GM12878 (cell line): Measurements from ENCODE around the gene ADAM23. TPM values are rescaled to one million over a fixed set of nuclear protein-coding genes. Genes with fewer than 3 reads are reported as not detected.

Experiments used
- ATAC-seq: fragments of 200-7000 bp; cut with Tn5 transposase; 3 replicates; pipeline ENCODE4 v1.9.1; 2020; ENCODE audit warnings: mild to moderate bottlenecking, moderate library complexity
- BruUV-seq: library from RNA; stranded (reverse); fragments of 400-500 nt; replicated peaks from 2 replicates; lab custom pipeline; 2021; lab: Mats Ljungman, UMichigan
- CTCF ChIA-PET: fragments of 300-600 bp; sonication (Branson Sonifier 250); formaldehyde crosslinking; extraction: SDS; loops from one replicate; lab custom pipeline; 2021; ENCODE audit warnings: inconsistent platforms; lab: Yijun Ruan, JAX
- POLR2A ChIA-PET: fragments of 350-600 bp; formaldehyde crosslinking; extraction: SDS; loops from one replicate; lab custom pipeline; 2021; ENCODE audit warnings: inconsistent platforms; lab: Charles Lee
- RAD21 ChIA-PET: fragments of 300-600 bp; sonication (Branson Sonifier 250); formaldehyde crosslinking; loops from one replicate; lab custom pipeline; 2023; ENCODE audit warnings: antibody characterized with exemption; ENCODE audit not compliant: unreplicated experiment; lab: Charles Lee
- SMC1A ChIA-PET: fragments of 300-600 bp; sonication (Branson Sonifier 250); formaldehyde crosslinking; loops from one replicate; lab custom pipeline; 2023; ENCODE audit not compliant: unreplicated experiment, uncharacterized antibody; lab: Charles Lee
- DNase-seq: peaks from one replicate; pipeline ENCODE4 v3.0.0-alpha.2; 2011; ENCODE audit warnings: low read depth, low spot score
- FAIRE-seq: peaks from 3 replicates; lab custom pipeline; 2011; peaks lifted over from hg19 to GRCh38; lab: Jason Lieb, UNC
- H2AFZ ChIP-seq: 2 replicates; pipeline ENCODE4 v1.6.0; 2011; ENCODE audit warnings: low read depth, low read length, control low read depth; ENCODE audit not compliant: control insufficient read depth
- H3K27ac ChIP-seq: 2 replicates; pipeline ENCODE4 v1.5.1; 2011; ENCODE audit warnings: control low read depth; ENCODE audit not compliant: control insufficient read depth, insufficient read depth
- H3K27me3 ChIP-seq, 2 experiments: replicated peaks in 1 of 2; 2 replicates each; pipeline versions ENCODE4 v1.6.0 to v1.6.1; 2011; ENCODE audit warnings: low read length in 1 of 2; ENCODE audit not compliant: control insufficient read depth in 2 of 2, insufficient read depth in 2 of 2
- H3K36me3 ChIP-seq, 2 experiments: 2 replicates each; pipeline ENCODE4 v1.5.1; 2011; ENCODE audit warnings: low read length in 1 of 2; ENCODE audit not compliant: control insufficient read depth in 2 of 2, insufficient read depth in 2 of 2
- H3K4me1 ChIP-seq: 2 replicates; pipeline ENCODE4 v1.6.1; 2011; ENCODE audit warnings: mild to moderate bottlenecking, low read length, moderate library complexity, mixed read lengths; ENCODE audit not compliant: control insufficient read depth, insufficient read depth
- H3K4me2 ChIP-seq: 2 replicates; pipeline ENCODE4 v1.6.0; 2011; ENCODE audit warnings: control low read depth; ENCODE audit not compliant: control insufficient read depth, insufficient read depth
- H3K4me3 ChIP-seq: fragments of 200-600 bp; sonication (generic); 2 replicates; pipeline ENCODE4 v1.5.1; 2016
- H3K79me2 ChIP-seq: 2 replicates; pipeline ENCODE4 v1.6.0; 2011; ENCODE audit warnings: low read length; ENCODE audit not compliant: control insufficient read depth, insufficient read depth
- H3K9ac ChIP-seq: 2 replicates; pipeline ENCODE4 v1.8.0; 2011; ENCODE audit warnings: low read length, control low read depth, mixed read lengths; ENCODE audit not compliant: control insufficient read depth, insufficient read depth
- H3K9me3 ChIP-seq: replicated peaks from 3 replicates; pipeline ENCODE4 v1.5.1; 2011; ENCODE audit warnings: mild to moderate bottlenecking, low read length; ENCODE audit not compliant: control insufficient read depth, insufficient read depth
- H4K20me1 ChIP-seq: 2 replicates; pipeline ENCODE4 v1.6.0; 2011; ENCODE audit not compliant: control insufficient read depth, insufficient read depth
- BMI1 ChIP-seq: fragments of 450-650 bp; IDR thresholded peaks from 2 replicates; pipeline ENCODE4 v1.6.1; 2016; ENCODE audit warnings: mild to moderate bottlenecking, moderate library complexity, borderline replicate concordance
- CBFB ChIP-seq: IDR thresholded peaks from 2 replicates; pipeline ENCODE4 v1.6.1; 2016; ENCODE audit warnings: antibody characterized with exemption, low read depth
- CREB1 ChIP-seq: IDR thresholded peaks from 2 replicates; pipeline ENCODE4 v1.6.1; 2012; ENCODE audit warnings: low read depth, mild to moderate bottlenecking, inconsistent platforms
- ESRRA ChIP-seq: IDR thresholded peaks from 2 replicates; pipeline ENCODE4 v1.6.1; 2012; ENCODE audit warnings: mild to moderate bottlenecking, low read length, improper control_type of control experiment
- HDAC6 ChIP-seq: fragments of 200-600 bp; sonication (generic); IDR thresholded peaks from one replicate; pipeline ENCODE4 v1.8.0; 2017; ENCODE audit warnings: antibody characterized with exemption; ENCODE audit not compliant: unreplicated experiment
- HDGF ChIP-seq: fragments of 450-650 bp; IDR thresholded peaks from 2 replicates; pipeline ENCODE4 v1.6.1; 2016; ENCODE audit warnings: antibody characterized with exemption
- IRF4 ChIP-seq: IDR thresholded peaks from 2 replicates; pipeline ENCODE4 v1.6.1; 2011; ENCODE audit warnings: low read depth, low read length
- NBN ChIP-seq: fragments of 450-650 bp; IDR thresholded peaks from 2 replicates; pipeline ENCODE4 v1.6.1; 2016
- PAX5 ChIP-seq: IDR thresholded peaks from 2 replicates; pipeline ENCODE4 v1.6.1; 2011; ENCODE audit warnings: low read depth, low read length, borderline replicate concordance
- POLR2A ChIP-seq: IDR thresholded peaks from 2 replicates; pipeline ENCODE4 v1.6.1; 2011; ENCODE audit warnings: low read depth, mild to moderate bottlenecking, low read length
- RB1 ChIP-seq: fragments of 450-650 bp; formaldehyde crosslinking; IDR thresholded peaks from 2 replicates; pipeline ENCODE4 v1.6.1; 2017; ENCODE audit warnings: mild to moderate bottlenecking, borderline replicate concordance
- SIN3A ChIP-seq: IDR thresholded peaks from 2 replicates; pipeline ENCODE4 v1.6.1; 2012; ENCODE audit warnings: low read depth, low read length, improper control_type of control experiment
- SPI1 ChIP-seq: IDR thresholded peaks from 2 replicates; pipeline ENCODE4 v1.6.1; 2011; ENCODE audit warnings: low read depth, mild to moderate bottlenecking, low read length, moderate library complexity, borderline replicate concordance; ENCODE audit not compliant: insufficient read depth
- SREBF2 ChIP-seq: IDR thresholded peaks from 2 replicates; pipeline ENCODE4 v1.6.1; 2012; ENCODE audit warnings: mild to moderate bottlenecking, low read length
- SUZ12 ChIP-seq: fragments of 200-600 bp; sonication (generic); IDR thresholded peaks from one replicate; pipeline ENCODE4 v1.6.1; 2018; ENCODE audit warnings: antibody characterized with exemption, mild to moderate bottlenecking; ENCODE audit not compliant: unreplicated experiment
- TARDBP ChIP-seq: IDR thresholded peaks from 2 replicates; pipeline ENCODE4 v1.6.1; 2016; ENCODE audit warnings: borderline replicate concordance
- WRNIP1 ChIP-seq: IDR thresholded peaks from 2 replicates; pipeline ENCODE4 v1.6.1; 2011; ENCODE audit warnings: low read depth, low read length, improper control_type of control experiment, borderline replicate concordance
- WGBS: methylation state at CpG from one replicate; pipeline ENCODE4 v1.1.6; 2016; ENCODE audit warnings: low lambda C conversion rate; ENCODE audit not compliant: insufficient replicate concordance, insufficient coverage; ENCODE audit errors: missing lambda C conversion rate; 5-methylcytosine and 5-hydroxymethylcytosine counted together
- in situ Hi-C: fragments of 300-500 bp; cut with MboI; formaldehyde crosslinking; loops from 9 replicates; pipeline ENCODE4 v1.14.3; 2018; ENCODE audit warnings: mixed read lengths
- intact Hi-C: fragments of 100-400 bp; cut with micrococcal nuclease; formaldehyde crosslinking; loops from one replicate; pipeline ENCODE4 v1.14.2; 2022; ENCODE audit not compliant: unreplicated experiment
- polyA plus RNA-seq, 11 experiments: library from polyadenylated mRNA; depleted of rRNA in 4 of 11; unstranded in 6 of 11; stranded (reverse) in 5 of 11; fragments of >200 nt; fragmentation: Nextera tagmentation in 4 of 11; fragmentation: Illumina TruSeq in 1 of 11; extraction: Ambion mirVana in 4 of 11; extraction: Trizol in 1 of 11; gene quantifications; 1 replicate in 1 of 11; 2 replicates in 10 of 11; pipeline versions ENCODE4 v1.2.1 to v1.2.3, GENCODE V29; 2011 to 2016; ENCODE audit warnings: inconsistent platforms in 2 of 11, missing spikeins in 2 of 11, low read depth in 1 of 11
- total RNA-seq, 4 experiments: library from RNA; depleted of rRNA in 3 of 4; stranded (reverse); fragments of >200 nt in 3 of 4; fragmentation: Illumina TruSeq in 1 of 4; extraction: Trizol in 1 of 4; gene quantifications; 2 replicates each; pipeline versions ENCODE4 v1.2.1 to v1.2.3, GENCODE V29; 2013 to 2021
- TF ChIP-seq, protein P1 (sequence below): fragments of 450-650 bp; IDR thresholded peaks from 2 replicates; pipeline ENCODE4 v1.6.1; 2017; ENCODE audit warnings: mild to moderate bottlenecking, low read depth, inconsistent platforms; ENCODE audit not compliant: poor library complexity, severe bottlenecking
- TF ChIP-seq, protein P2 (sequence below): fragments of 450-650 bp; IDR thresholded peaks from 2 replicates; pipeline ENCODE4 v1.6.1; 2018; ENCODE audit warnings: borderline replicate concordance, mild to moderate bottlenecking; ENCODE audit not compliant: partially characterized antibody

The ADAM23 gene
- total and polyA plus RNA-seq, 10 of the 15 experiments (the other 5 are each of a cell fraction or from before 2014, with no cell fraction given) = 5.7 to 41.8 (median 15.6) TPM

DNA sequence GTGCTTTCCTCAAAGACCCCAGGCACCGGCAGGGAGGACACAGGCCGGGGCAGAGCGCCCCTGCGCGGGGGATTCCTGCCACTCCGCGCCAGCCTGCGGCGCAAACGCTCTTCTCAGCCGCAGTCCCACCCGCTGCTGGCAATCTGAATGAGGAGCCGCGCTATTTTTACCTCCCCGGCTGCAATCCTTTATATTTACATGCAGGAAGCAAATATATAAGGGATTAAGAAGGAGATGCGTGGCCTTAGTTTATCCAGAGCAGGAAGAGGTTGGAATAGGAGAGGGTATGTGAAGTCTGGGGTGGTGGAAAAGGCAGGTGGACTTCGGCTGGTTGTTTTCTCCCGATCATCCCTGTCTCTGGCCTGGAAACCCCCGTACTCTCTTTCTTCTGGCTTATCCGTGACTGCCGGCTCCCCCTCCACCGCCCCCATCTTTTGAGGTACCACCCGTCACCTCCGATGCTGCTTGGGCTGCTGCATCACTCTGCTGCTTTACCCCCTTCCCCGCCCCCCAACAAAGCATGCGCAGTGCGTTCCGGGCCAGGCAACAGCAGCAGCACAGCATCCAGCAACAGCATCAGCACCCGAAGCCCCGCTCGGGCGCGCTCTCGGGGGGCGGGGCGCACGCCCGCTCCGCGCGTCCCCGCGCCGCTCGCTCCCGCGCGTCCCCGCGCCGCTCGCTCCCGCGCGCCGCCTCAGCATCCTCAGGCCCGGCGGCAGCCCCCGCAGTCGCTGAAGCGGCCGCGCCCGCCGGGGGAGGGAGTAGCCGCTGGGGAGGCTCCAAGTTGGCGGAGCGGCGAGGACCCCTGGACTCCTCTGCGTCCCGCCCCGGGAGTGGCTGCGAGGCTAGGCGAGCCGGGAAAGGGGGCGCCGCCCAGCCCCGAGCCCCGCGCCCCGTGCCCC lies at the start of gene ADAM23 (continued):
- no peak for TF ChIP-seq HDGF
- TF ChIP-seq CREB1 = no peak
- TF ChIP-seq SIN3A = no peak
- no peak for TF ChIP-seq HDAC6
- TF ChIP-seq BMI1 = no peak
- no peak for TF ChIP-seq SUZ12

DNA sequence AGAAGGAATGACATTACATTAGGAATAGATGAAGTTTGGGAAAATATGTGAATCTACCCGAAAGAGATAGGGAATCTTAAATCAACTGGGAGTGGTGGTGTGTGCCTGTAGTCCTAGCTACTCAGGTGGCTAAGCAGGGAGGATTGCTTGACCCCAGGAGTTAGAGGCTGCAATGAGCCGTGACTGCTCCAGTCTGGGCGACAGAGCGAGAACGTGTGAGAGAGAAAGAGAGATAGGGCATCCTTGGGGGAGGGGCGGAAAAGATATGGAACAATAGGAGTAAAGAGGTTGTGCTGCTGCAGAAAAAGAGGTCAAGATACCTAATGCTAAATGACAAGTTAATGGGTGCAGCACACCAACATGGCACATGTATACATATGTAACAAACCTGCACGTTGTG lies 47.1 kb upstream of the ADAM23 start:
- intact Hi-C loops = loop anchor here (10.0 kb wide), 1 partner anchor 1079 kb away; no protein-coding TSS in a partner anchor
- Histone ChIP-seq H4K20me1 (no peaks in the 10 kb centered on the region), H3K79me2 (no peaks in the 10 kb centered on the region), H2AFZ (no peak overlapping the region), H3K4me1 (no peaks in the 10 kb centered on the region), H3K36me3 (no peaks in the 10 kb centered on the region), H3K4me2 (no peak overlapping the region), H3K4me3 (no peak overlapping the region), H3K9ac (no peak overlapping the region), H3K27me3 (no peaks in the 10 kb centered on the region), H3K9me3 (no peaks in the 10 kb centered on the region; the same call in 1 of the 3 replicates), H3K27ac (no peak overlapping the region)
- FAIRE-seq (no peak), ATAC-seq (no peak), DNase-seq (no peak)
- CTCF ChIA-PET = no interaction called here
- 53% methylated on average over 7 of the region's 7 CpGs for WGBS
- no TSS peak for BruUV-seq
- RAD21 ChIA-PET = interaction anchor here (1.7 kb wide), 1 partner anchor 162 kb away, joined by 5 read pairs; no protein-coding TSS in a partner anchor
- SMC1A ChIA-PET = interaction anchor here (0.9 to 1.0 kb wide), 2 partner anchors 125 to 163 kb away, joined by 3 read pairs; no protein-coding TSS in a partner anchor
- in situ Hi-C loops = no loop called here
- POLR2A ChIA-PET = no interaction called here
- TF ChIP-seq CBFB = no peak
- TF ChIP-seq, protein P1, sequence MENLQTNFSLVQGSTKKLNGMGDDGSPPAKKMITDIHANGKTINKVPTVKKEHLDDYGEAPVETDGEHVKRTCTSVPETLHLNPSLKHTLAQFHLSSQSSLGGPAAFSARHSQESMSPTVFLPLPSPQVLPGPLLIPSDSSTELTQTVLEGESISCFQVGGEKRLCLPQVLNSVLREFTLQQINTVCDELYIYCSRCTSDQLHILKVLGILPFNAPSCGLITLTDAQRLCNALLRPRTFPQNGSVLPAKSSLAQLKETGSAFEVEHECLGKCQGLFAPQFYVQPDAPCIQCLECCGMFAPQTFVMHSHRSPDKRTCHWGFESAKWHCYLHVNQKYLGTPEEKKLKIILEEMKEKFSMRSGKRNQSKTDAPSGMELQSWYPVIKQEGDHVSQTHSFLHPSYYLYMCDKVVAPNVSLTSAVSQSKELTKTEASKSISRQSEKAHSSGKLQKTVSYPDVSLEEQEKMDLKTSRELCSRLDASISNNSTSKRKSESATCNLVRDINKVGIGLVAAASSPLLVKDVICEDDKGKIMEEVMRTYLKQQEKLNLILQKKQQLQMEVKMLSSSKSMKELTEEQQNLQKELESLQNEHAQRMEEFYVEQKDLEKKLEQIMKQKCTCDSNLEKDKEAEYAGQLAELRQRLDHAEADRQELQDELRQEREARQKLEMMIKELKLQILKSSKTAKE = no peak
- TF ChIP-seq POLR2A = no peak
- TF ChIP-seq RB1 = no peak
- no peak for TF ChIP-seq WRNIP1
- no peak for TF ChIP-seq NBN
- TF ChIP-seq SPI1 = no peak
- TF ChIP-seq ESRRA = no peak
- TF ChIP-seq, protein P2, sequence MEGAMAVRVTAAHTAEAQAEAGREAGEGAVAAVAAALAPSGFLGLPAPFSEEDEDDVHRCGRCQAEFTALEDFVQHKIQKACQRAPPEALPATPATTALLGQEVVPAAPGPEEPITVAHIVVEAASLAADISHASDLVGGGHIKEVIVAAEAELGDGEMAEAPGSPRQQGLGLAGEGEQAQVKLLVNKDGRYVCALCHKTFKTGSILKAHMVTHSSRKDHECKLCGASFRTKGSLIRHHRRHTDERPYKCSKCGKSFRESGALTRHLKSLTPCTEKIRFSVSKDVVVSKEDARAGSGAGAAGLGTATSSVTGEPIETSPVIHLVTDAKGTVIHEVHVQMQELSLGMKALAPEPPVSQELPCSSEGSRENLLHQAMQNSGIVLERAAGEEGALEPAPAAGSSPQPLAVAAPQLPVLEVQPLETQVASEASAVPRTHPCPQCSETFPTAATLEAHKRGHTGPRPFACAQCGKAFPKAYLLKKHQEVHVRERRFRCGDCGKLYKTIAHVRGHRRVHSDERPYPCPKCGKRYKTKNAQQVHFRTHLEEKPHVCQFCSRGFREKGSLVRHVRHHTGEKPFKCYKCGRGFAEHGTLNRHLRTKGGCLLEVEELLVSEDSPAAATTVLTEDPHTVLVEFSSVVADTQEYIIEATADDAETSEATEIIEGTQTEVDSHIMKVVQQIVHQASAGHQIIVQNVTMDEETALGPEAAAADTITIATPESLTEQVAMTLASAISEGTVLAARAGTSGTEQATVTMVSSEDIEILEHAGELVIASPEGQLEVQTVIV = no peak
- TF ChIP-seq IRF4 = no peak
- TF ChIP-seq SREBF2 = no peak
- TF ChIP-seq PAX5 = no peak
- no peak for TF ChIP-seq TARDBP
